Body of pancreas (tissue), 4 donors: Measurements from ENCODE around the gene PTGDS. TPM values are rescaled to one million over a fixed set of nuclear protein-coding genes. Genes with fewer than 3 reads are reported as not detected.
A peak's percentile ranks its signal among the peaks of the same experiment; 100 is the strongest.

Source experiments
- ATAC-seq: fragments of 150-250 bp; one replicate; pipeline ENCODE4 v1.9.1; 2016
- DNase-seq, 4 donors: peaks; one replicate each; pipeline ENCODE4 v3.0.0-alpha.2; 2019
- H3K27ac ChIP-seq, 4 donors: fragments of 200-600 bp; sonication (generic); 1 replicate in 3 of 4; 2 replicates in 1 of 4; pipeline versions ENCODE4 v1.5.1 to v1.6.1; 2016 to 2019; ENCODE audit warnings: mild to moderate bottlenecking in 1 of 4, mixed read lengths in 1 of 4, moderate library complexity in 1 of 4
- H3K27me3 ChIP-seq, 2 donors: fragments of 200-600 bp; sonication (generic); one replicate each; pipeline ENCODE4 v1.6.0; 2016; ENCODE audit warnings: mild to moderate bottlenecking in 1 of 2
- H3K36me3 ChIP-seq, 2 donors: fragments of 200-600 bp; sonication (generic); replicated peaks in 1 of 2; 2 replicates each; pipeline ENCODE4 v1.5.1; 2016; ENCODE audit warnings: low read depth in 2 of 2; ENCODE audit not compliant: insufficient read depth in 1 of 2
- H3K4me1 ChIP-seq: fragments of 200-600 bp; sonication (generic); one replicate; pipeline ENCODE4 v1.6.0; 2016
- H3K4me3 ChIP-seq, 2 donors: fragments of 200-600 bp; sonication (generic); 1 replicate in 1 of 2; 2 replicates in 1 of 2; pipeline ENCODE4 v1.5.1; 2016 to 2019
- H3K9me3 ChIP-seq, 3 donors: fragments of 200-600 bp; sonication (generic); 1 replicate in 2 of 3; 2 replicates in 1 of 3; pipeline ENCODE4 v1.5.1; 2016
- CTCF ChIP-seq, 7 experiments: fragments of 450-650 bp in 4 of 7; fragments of 200-600 bp in 3 of 7; sonication (generic) in 3 of 7; IDR thresholded peaks; one replicate each; pipeline ENCODE4 v1.5.1; 2016 to 2019; ENCODE audit warnings: antibody characterized with exemption in 7 of 7
- POLR2A ChIP-seq, 3 donors: fragments of 450-650 bp; IDR thresholded peaks; one replicate each; pipeline ENCODE4 v1.6.1; 2016; ENCODE audit warnings: antibody characterized with exemption in 3 of 3, mild to moderate bottlenecking in 2 of 3
- WGBS, 2 donors: methylation state at CpG; one replicate each; pipeline ENCODE4 v1.1.5; 2017; 5-methylcytosine and 5-hydroxymethylcytosine counted together
- intact Hi-C: fragments of 100-400 bp; cut with DNase I; formaldehyde crosslinking; loops from one replicate; pipeline ENCODE4 v1.15.1; 2023
- total RNA-seq, 2 donors: library from RNA; depleted of rRNA; stranded (reverse); fragments of >200 nt; gene quantifications; one replicate each; pipeline ENCODE4 v1.1.0, GENCODE V29; 2016

The PTGDS gene
- total RNA-seq, 2 donors from 2014 or later = 17.8 to 48.0 TPM

- TF ChIP-seq CTCF (IDR thresholded peaks at IDR 0.05) (no peak), POLR2A (IDR thresholded peaks at IDR 0.05) (no peak)
- Histone ChIP-seq H3K9me3 (no peaks in the 10 kb centered on the region), H3K4me1 (peaks cover under 1% of the 10 kb centered on the region), H3K27ac (no peak overlapping the region), H3K4me3 (no peak overlapping the region), H3K36me3 (no peaks in the 10 kb centered on the region), H3K27me3 (no peaks in the 10 kb centered on the region)
- WGBS, 2 donors = 73 to 94% methylated on average over 1 of the region's 1 CpG
- DNase-seq (no peak), ATAC-seq (no peak)
- intact Hi-C loops = no loop called here
Measured at GRCh38 chr9:136957461-136957860, 19.8 kb upstream of the PTGDS start.

DNA sequence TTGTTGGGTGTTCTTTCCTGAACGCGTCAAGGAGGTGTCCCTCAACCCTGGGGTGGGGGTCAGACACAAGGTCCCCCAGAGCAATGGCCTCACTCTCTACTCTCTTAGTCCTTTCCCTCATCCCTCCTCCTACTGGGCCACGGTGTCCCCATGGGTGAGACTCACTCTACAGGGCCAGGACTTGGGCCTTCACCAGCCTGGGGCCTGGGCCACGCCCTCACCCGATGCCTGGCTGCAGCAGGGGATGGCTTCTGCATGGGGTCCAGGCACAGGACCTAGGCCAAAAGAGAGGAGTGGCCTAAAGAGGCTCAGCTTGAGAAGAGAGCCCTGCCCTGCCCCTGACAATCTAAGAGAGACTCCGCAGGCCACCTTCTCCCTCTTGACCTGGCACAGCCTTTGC is 19.4 kb upstream of the PTGDS start:
- Histone ChIP-seq H3K27me3 (no peaks in the 10 kb centered on the region), H3K27ac (no peak overlapping the region), H3K9me3 (no peaks in the 10 kb centered on the region), H3K4me3 (no peak overlapping the region), H3K36me3 (no peaks in the 10 kb centered on the region), H3K4me1 (no peaks in the 10 kb centered on the region)
- ATAC-seq (no peak), DNase-seq (no peak)
- no peak for TF ChIP-seq CTCF (IDR thresholded peaks at IDR 0.05)
- intact Hi-C loops = no loop called here
- 88 to 100% methylated on average over 3 to 5 of the region's 6 CpGs for WGBS, 2 donors

- 80 to 83% methylated on average over 4 to 6 of the region's 7 CpGs for WGBS, 2 donors
- ATAC-seq = peak; percentile 10
- Histone ChIP-seq H3K27ac (no peak overlapping the region), H3K27me3 (no peaks in the 10 kb centered on the region), H3K4me3 (no peak overlapping the region), H3K4me1 (no peaks in the 10 kb centered on the region), H3K9me3 (no peaks in the 10 kb centered on the region), H3K36me3 (no peaks in the 10 kb centered on the region)
- TF ChIP-seq CTCF (IDR thresholded peaks at IDR 0.05) (no peak), POLR2A (IDR thresholded peaks at IDR 0.05) (no peak)
- no peak for DNase-seq
- intact Hi-C loops = no loop called here
Measured at GRCh38 chr9:136958473-136958872, 18.8 kb upstream of the PTGDS start.

GRCh38 chr9:136958898-136959850 is 18.1 kb upstream of the PTGDS start:
- ATAC-seq = no peak
- no peaks in the 10 kb centered on the region for H3K4me1 ChIP-seq
- WGBS, 2 donors = 81 to 86% methylated on average over 7 to 27 of the region's 28 CpGs
- no peak for DNase-seq
- no peak overlapping the region for H3K27ac ChIP-seq
- intact Hi-C loops = no loop called here
- TF ChIP-seq POLR2A (IDR thresholded peaks at IDR 0.05) = no peak
- no peaks in the 10 kb centered on the region for H3K9me3 ChIP-seq
- no peak overlapping the region for H3K4me3 ChIP-seq
- no peaks in the 10 kb centered on the region for H3K36me3 ChIP-seq
- no peaks in the 10 kb centered on the region for H3K27me3 ChIP-seq

DNA sequence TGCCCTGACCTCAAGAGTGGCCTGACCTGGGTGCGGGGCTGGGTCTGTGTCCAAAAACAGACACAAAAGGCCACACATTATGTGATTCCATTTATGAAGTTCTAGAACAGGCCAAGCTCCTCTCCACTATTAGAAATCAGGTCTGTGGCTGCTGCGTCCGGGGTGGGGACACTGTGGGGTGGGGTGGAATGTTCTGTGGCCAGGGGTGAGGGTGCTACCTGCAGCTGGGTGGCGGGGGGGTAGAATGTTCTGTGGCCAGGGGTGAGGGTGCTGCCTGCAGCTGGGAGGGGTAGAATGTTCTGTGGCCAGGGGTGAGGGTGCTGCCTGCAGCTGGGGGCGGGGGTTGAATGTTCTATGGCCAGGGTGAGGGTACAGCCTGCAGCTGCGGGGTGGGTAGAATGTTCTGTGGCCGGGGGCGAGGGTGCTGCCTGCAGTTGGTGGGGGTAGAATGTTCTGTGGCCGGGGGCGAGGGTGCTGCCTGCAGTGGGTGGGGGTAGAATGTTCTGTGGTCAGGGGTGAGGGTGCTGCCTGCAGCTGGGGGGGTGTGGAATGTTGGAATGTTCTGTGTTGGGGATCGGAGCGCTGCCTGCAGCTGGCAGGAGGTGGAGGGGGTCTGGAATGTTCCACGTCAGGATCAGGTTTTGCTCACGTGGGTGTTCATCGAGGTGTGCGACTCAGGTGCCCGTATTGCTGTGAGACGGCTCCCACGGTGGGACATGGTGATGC is 16.9 kb upstream of the PTGDS start:
- H3K9me3 ChIP-seq = no peaks in the 10 kb centered on the region
- 77 to 86% methylated on average over 9 to 17 of the region's 19 CpGs for WGBS, 2 donors
- no peaks in the 10 kb centered on the region for H3K36me3 ChIP-seq
- no peaks in the 10 kb centered on the region for H3K4me1 ChIP-seq
- H3K27me3 ChIP-seq = no peaks in the 10 kb centered on the region
- TF ChIP-seq POLR2A (IDR thresholded peaks at IDR 0.05) (no peak), CTCF (IDR thresholded peaks at IDR 0.05) (no peak)
- ATAC-seq (no peak), DNase-seq (no peak)
- H3K27ac ChIP-seq = no peak overlapping the region
- no peak overlapping the region for H3K4me3 ChIP-seq
- intact Hi-C loops = no loop called here
